T1000 (cell line): Measurements from ENCODE around the gene ACP2.

ENCODE experiments used
- DNase-seq: peaks from one replicate; lab custom pipeline; 2025; ENCODE audit warnings: mixed read lengths; lab: John Stamatoyannopoulos, UW

Gene ACP2, protein sequence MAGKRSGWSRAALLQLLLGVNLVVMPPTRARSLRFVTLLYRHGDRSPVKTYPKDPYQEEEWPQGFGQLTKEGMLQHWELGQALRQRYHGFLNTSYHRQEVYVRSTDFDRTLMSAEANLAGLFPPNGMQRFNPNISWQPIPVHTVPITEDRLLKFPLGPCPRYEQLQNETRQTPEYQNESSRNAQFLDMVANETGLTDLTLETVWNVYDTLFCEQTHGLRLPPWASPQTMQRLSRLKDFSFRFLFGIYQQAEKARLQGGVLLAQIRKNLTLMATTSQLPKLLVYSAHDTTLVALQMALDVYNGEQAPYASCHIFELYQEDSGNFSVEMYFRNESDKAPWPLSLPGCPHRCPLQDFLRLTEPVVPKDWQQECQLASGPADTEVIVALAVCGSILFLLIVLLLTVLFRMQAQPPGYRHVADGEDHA

DNA sequence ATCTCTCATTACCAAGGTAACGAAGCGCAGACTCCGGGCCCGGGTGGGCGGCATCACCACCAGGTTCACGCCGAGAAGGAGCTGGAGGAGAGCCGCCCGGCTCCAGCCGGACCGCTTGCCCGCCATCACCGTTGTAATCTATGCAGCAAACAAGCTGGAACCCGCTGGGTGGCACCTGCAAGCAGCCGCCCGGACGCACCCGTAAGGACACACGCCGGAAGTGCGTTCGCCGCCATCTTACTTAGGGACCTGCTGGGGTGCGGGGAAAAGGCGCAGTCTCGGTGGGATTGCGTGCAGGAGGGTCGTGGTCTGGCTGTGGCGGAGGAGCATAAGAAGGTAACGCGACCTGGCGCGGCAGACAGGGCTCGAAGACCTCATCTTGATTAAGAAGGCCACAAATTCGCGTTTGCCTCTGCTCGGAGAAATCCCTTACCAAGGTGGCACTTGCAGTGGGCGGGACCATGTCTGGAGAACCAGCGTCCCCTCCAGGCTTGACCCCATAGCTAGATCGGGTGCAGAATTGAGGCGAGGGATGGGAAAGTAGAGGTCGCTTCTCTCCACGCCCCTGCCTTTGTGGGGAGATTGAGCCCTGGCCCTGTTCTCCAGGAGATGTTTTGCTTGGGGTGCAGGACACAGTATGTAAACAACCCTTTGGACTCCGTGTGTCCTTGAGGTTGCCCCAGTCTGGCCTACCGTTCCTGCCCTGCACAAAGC is at the start of gene ACP2:
TSS of gene ACP2 (minus strand) at position 151 of the 714 bp plus-strand sequence. CDS start at position 126, 25 bp downstream.
- DNase-seq: peak; percentile 70

DNA sequence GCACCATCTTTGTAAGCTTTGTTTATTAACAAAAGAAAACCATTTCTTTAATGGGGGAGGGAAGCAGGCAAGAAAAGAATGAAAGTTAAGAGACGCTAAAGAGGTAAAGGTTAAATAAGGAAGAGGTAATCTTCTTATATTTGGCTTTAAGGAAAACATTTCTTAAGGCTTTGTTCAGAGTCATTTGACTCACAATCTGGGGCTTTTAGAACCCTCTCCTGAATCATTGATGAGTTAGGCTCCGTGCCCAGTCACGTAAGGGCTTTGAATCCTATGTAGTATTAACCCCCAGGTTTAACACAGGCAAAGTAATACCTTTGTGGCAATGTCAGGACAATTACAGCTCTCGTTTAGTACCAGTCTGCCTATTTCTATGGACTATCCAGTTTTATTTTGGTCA is 47.4 kb upstream of the ACP2 start:
- DNase-seq: no peak

DNA sequence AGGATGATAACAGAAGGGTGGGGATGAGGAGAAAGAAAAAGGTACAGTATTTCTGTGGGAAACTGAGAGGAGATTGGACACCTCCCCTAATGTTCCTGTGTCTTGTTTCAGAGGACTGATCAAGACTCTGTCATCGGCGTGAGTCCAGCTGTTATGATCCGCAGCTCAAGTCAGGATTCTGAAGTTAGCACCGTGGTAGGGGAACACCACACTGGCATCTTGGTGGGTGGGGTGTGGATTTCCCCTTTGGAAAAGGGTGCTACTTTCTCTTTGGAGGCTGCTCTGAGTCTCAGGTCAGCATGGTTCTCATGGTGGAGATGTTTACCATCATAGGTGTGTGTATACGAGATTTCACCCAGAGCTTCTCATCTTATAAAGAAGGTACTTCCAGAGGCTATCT is 46.8 kb upstream of the ACP2 start:
- DNase-seq: no peak

DNA sequence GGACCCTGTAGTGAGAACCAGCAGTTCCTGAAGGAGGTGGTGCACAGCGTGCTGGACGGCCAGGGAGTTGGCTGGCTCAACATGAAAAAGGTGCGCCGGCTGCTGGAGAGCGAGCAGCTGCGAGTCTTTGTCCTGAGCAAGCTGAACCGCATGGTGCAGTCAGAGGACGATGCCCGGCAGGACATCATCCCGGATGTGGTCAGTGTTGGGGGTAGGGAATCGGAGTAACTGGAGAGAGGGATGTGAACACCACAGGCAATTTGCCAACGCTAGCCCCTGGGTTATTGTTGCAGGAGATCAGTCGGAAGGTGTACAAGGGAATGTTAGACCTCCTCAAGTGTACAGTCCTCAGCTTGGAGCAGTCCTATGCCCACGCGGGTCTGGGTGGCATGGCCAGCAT is 41.2 kb upstream of the ACP2 start:
- no peak for DNase-seq

DNA sequence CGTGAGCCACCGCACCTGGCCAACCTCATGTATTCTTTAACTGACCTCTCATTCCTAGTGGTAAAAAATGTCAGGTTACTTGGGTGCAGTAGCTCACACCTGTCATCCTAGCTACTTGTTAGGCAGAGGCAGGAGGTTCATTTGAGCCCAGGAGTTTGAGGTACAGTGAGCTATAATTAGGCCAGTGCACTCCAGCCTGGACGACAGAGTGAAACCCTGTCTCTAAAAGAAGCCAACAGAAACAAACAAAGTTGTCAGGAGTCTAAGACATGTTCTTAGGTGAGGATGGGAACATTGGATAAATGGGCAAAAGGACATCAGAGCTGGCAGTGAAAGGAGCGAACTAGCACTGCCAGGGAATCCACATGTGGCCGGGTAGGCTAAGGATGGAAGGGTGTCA is 39.5 kb upstream of the ACP2 start:
- DNase-seq: no peak

DNA sequence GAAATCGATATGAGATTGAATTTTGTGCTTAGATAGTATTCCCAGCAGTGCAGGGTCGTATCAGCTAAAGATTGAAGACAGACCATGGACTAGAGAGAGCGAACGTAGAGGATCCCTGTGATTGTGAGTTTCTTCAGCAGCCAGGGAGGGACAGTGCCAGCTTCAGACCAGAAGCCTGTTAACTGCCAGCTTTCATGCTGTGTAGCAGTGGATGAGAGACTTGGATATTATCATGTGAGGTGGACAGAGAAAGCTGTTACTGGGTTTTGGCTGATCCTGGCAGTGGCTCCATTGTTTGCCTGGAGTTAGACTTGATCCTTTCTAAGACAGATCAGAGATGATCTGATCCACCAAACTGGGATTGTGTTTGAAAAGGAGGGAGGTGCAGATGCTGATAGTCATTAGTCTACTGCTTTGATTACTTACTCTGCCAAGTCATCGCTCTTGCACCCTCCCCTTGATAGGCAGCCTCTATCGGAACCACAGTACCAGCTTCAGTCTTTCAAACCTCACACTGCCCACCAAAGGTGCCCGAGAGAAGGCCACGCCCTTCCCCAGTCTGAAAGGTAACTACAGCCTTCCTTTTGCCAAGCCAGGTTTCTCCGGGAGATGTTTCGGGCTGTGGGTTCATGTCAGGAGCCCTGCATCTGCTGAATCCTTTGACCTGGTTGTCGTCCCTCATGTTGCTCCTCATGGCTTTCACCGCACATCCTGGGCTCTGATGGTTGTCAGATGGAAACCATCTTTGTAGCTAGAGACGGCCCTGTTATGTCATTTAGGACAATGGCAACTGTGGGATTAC is 37.6 kb upstream of the ACP2 start:
- DNase-seq: no peak

DNA sequence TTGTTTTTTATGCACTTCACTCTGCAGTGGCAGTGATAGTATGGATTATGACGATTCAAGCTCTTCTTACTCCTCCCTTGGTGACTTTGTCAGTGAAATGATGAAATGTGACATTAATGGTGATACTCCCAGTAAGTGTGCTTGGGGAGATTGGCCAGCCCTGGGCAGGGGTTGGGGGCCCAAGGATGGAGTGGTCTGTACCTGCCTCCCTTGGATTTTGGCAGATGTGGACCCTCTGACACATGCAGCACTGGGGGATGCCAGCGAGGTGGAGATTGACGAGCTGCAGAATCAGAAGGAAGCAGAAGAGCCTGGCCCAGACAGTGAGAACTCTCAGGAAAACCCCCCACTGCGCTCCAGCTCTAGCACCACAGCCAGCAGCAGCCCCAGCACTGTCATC is 35.5 kb upstream of the ACP2 start:
- no peak for DNase-seq

DNA sequence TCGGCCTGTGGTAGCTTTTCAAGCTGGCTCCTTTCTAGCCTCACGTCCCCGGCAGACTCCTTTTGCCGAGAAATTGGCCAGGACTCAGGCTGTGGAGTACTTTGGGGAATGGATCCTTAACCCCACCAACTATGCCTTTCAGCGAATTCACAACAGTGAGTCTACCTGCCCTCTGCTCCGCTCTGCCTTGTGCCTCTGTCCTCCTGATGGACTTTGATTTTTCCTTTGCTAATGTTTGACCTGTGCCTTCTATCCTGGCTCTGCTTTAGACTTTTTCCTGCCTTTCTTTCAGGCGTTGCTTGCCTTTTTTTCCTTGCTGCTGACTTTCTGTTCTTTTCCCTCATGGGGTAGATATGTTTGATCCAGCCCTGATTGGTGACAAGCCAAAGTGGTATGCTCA is 33.8 kb upstream of the ACP2 start:
- no peak for DNase-seq

DNA sequence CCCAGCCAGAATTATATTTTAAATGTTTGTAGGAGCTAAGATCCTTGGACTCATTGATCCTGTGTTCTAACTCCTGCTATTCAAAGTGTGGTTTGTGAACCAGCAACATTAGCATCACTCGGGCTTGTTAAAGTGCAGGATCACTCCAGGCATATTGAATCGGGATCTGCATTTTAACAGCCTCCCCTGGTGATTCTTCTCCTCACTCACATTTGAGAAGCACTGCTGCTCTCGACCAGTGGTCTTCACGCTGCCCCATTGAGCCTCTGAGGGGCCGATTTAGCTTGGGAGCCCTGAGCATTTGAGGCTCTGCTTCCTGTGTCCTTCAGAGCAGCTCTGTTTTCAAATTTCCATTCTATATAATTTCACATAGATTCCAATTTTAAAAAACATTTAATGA is 32.2 kb upstream of the ACP2 start:
- no peak for DNase-seq

DNA sequence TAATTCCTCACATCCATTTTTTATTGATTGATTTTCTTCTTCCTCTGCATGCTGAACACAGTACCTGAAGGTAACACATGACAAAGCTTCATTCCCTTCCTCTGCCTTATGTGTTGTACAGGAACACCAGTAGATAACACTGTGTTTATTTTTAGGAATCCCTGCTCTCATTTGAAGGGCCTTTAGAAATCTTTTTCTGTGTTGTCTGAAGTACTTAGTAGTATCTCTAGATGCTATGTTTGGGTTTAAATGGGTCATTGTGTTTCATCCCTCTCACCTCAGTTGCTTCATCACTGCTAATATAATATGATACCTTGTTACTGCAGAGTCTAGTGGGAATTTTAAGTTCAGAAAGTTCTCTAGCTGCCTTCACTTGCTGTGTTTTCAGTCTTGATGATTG is 31.5 kb upstream of the ACP2 start:
- no peak for DNase-seq

DNA sequence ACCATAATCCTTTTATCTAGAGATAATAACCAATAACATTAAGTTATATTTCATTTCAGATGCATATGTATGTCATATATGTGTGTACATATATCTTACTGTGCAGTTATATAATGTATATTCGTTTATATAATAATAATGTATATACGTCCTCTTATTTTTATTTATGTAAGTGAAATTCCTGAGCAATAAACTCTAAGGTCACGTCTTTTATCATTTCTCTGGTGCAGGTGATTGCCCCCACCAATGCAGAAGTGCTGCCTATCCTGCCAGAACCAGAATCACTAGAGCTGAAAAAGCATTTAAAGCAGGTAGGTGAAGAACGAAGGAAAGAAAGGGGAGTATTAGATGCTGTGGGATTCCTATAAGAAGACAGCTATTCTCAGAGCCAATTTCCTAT is 30.2 kb upstream of the ACP2 start:
- DNase-seq: no peak

DNA sequence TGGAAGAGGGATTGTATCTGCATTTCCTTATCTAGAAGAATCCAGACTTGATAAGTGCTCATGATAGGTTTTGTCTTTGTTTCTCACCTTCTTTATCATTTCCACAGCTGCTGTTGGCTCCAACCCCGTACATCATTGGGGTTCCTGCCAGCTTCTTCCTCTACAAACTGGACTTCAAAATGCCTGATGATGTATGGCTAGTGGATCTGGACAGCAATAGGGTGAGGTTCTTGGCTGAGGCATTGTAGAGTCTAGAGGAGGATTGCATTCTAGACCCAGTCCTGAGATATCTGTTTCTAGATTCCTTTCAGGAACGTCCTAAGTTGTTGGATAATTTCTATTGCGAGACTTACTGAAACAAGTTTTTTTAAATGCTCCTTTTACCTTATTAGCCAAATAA is 29.4 kb upstream of the ACP2 start:
- DNase-seq: no peak

DNA sequence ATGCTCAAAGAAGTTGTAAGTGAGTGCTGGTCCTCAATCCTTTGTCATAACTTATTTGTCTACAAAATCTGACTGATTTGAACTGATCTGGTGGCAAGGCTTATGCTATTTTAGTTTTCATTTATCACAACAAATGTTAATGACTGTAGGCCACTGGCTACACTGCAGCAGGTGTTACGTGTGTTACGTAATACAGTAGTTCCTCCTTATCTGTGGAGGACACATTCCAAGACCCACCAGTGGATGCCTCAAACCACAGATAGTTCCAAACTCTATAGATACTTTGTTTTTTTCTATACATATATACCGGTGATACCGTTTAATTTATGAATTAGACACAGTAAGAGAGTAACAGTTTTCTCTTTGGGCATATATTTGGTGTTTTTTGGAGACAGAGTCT is 28.3 kb upstream of the ACP2 start:
- DNase-seq: no peak

DNA sequence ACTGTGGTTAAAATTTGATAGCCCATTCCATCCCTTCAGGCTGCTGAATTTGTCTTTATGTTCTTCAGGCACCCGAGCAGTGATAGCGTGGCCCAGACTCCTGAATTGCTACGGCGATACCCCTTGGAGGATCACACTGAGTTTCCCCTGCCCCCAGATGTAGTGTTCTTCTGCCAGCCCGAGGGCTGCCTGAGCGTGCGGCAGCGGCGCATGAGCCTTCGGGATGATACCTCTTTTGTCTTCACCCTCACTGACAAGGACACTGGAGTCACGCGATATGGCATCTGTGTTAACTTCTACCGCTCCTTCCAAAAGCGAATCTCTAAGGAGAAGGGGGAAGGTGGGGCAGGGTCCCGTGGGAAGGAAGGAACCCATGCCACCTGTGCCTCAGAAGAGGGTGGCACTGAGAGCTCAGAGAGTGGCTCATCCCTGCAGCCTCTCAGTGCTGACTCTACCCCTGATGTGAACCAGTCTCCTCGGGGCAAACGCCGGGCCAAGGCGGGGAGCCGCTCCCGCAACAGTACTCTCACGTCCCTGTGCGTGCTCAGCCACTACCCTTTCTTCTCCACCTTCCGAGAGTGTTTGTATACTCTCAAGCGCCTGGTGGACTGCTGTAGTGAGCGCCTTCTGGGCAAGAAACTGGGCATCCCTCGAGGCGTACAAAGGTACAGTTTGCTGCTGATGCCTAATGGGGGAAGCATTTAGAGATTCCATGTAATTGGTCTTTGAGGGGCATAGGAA is 26.1 kb upstream of the ACP2 start:
- no peak for DNase-seq

DNA sequence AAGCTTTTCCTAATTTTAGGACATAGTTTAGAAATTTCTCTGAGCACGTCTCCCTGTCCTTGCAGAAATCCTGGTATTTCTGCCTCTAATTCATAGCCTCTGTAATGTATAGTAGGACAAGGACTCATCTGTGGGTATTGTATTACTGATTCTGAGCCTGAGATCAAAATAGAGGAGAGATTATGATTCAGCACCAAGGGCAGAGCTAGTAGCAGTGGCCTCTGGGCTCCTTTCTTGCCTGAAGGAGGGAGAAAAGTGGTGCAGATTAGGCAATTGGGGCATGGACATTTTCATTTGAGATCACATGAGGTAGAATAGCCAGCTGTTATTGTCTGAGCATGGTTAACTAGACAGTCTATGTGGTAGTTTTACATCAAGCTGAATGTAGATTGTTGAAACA is 24.1 kb upstream of the ACP2 start:
- no peak for DNase-seq

DNA sequence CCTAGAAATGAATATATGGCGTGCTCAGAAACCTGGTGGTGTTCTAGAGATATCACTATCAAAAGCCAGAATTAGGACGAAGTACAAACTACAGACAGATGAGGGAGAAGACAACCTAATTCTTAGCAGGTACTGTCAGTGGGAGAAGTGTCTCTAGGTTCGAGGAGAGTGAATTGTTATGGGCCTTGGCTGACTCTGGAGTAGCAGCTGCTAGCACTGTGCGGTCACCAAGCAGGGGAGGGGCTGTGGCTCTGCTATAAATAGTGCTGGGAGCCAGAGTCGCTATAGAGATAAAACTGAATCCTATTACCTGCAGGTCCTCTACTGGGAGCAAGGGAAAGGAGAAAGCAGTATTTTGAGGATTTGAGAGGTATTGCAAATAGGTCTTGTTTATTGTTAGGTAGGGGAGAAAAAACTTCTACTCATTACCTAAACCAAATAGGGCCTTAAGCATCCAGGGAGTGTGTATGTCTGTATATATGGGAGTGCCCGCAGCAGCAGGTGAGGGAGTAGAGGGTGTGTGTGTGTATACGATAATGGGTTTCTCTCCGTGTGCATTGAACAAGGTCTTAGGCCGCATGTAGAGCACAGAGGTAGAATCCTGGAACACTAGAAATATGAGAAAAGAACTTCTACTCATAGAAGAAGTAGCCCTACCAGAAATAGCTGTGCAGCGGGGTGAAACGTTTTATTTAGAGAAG is 23.5 kb upstream of the ACP2 start:
- DNase-seq: no peak

DNA sequence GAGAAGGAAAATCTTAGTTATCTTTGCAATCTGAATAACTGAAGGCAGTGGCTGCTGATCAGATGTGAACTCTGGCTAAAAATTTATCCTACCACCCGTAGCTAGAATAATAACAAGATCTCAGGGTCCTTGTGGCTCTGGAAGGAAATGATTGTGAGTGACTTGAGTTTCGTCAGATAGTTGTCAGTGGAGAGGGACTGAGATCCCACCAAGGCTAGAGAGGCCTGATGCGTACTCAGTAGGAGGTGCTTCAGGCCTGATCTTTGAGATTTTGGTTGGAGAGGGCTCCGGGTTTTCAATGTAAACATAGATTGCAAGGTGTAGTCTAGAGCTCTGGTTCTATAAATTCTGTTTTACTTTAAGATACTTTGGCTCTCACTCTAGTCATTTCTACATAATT is 22.7 kb upstream of the ACP2 start:
- no peak for DNase-seq

DNA sequence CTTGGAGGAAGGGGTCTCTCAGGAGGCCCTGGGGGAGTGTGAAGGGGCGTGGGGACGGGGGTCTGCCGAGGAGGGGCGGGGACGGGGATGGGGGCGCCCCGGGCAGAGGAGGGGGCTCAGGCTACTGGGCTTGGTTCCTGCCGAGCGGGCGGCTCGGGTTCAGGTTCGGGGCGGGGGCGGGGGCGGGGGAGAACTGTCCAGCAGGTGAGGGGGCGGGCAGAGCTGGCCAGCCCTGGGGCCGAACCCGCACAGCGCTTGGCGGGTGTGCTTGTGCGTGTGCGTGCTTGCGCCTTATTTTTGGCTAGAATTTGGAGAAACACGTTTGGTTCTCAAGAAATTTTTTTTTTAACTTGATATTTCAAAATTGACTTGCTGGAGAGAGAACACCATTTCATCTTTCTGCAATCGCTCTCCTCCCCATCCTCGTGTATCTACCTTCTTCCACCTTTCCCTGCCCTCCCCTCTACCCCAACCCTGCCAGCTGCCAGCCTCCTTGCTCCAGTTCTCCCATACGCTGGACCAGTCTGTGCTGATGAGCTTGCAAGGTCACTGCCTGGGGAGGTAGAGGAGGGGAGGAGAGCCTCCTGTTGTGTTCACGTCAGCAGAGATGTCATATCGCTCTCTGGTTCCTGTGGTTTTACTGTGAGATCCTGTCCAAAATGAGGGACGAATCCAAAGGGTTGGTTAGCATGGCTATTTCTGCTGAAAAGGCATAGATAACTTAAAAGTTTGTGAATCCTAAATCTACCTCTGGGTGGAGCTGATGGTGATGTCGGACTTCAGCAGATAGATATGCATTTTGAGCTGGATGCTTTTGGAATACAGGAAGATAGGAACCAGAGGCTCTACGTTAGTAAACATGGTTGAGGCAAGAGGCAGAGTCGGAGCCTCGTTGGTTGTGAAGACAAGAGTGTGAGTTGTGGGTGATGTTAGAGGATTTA is 22.0 kb upstream of the ACP2 start:
- DNase-seq: no peak

DNA sequence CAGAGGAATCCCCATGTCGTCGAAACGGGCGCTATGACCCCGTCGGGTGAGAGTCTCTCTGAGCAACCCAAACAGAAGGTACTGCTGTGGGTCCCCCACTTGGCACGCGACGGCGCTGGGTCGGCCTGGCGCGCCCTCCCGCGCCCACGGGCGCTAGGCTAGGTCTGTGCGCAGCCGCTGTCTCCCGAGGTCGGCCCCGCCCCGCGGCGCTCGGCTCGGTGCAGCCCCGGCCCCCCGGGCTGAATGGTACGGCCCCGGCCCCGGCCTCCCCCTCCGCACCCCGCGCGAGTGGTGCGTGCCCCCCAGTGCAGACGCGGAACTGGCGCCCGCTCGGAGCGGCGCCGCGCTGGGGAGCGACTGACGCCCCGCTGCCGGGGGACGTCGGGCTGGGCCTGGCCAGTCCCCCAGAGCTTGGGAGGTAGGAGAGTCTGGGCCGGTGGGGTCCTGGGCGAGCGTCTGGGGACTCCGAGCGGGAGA is 21.3 kb upstream of the ACP2 start, which contains the start of gene MADD:
TSS of gene MADD (plus strand) at position 305 of the 477 bp plus-strand sequence.
- DNase-seq: peak; percentile 62
